Vagina (tissue), 2 donors: ENCODE data around the gene PRM3. TPM values are rescaled to one million over a fixed set of nuclear protein-coding genes. Genes with fewer than 3 reads are reported as not detected.

Source experiments
- DNase-seq, 2 donors: peaks; one replicate each; pipeline ENCODE4 v3.0.0-alpha.2; 2017; ENCODE audit errors: extremely low spot score in 2 of 2
- H3K27ac ChIP-seq: fragments of 200-600 bp; sonication (generic); one replicate; pipeline ENCODE4 v1.5.1; 2019
- H3K27me3 ChIP-seq: fragments of 200-600 bp; sonication (generic); one replicate; pipeline ENCODE4 v1.5.1; 2019
- H3K36me3 ChIP-seq, 2 donors: fragments of 200-600 bp; sonication (generic); one replicate each; pipeline ENCODE4 v1.5.1; 2017 to 2019
- H3K4me1 ChIP-seq: fragments of 200-600 bp; sonication (generic); one replicate; pipeline ENCODE4 v1.5.1; 2019
- H3K4me3 ChIP-seq, 2 donors: fragments of 200-600 bp; sonication (generic); 1 replicate in 1 of 2; 2 replicates in 1 of 2; pipeline ENCODE4 v1.5.1; 2016 to 2019
- H3K9me3 ChIP-seq: fragments of 200-600 bp; sonication (generic); one replicate; pipeline ENCODE4 v1.5.1; 2019
- CTCF ChIP-seq, 3 experiments: fragments of 450-650 bp in 2 of 3; fragments of 200-600 bp in 1 of 3; sonication (generic) in 1 of 3; IDR thresholded peaks; one replicate each; pipeline ENCODE4 v1.5.1; 2017 to 2019; ENCODE audit warnings: antibody characterized with exemption in 3 of 3, mild to moderate bottlenecking in 2 of 3, moderate library complexity in 2 of 3
- POLR2A ChIP-seq, 2 donors: fragments of 450-650 bp; IDR thresholded peaks; one replicate each; pipeline ENCODE4 v1.6.1; 2017; ENCODE audit warnings: antibody characterized with exemption in 2 of 2, mild to moderate bottlenecking in 2 of 2, moderate library complexity in 2 of 2
- POLR2AphosphoS5 ChIP-seq, 2 donors: sonication (generic); formaldehyde crosslinking; IDR thresholded peaks; one replicate each; pipeline ENCODE4 v1.9.0; 2017; ENCODE audit warnings: antibody characterized with exemption in 2 of 2, mild to moderate bottlenecking in 2 of 2, low read depth in 1 of 2; ENCODE audit not compliant: insufficient read depth in 1 of 2
- intact Hi-C: fragments of 100-400 bp; cut with DNase I; formaldehyde crosslinking; loops from one replicate; pipeline ENCODE4 v1.15.1; 2023
- total RNA-seq: library from RNA; depleted of rRNA; stranded (reverse); fragments of >200 nt; gene quantifications from one replicate; pipeline ENCODE4 v1.2.3, GENCODE V29; 2016

Gene PRM3
- total RNA-seq, 1 donor from 2014 or later, result not detected

DNA sequence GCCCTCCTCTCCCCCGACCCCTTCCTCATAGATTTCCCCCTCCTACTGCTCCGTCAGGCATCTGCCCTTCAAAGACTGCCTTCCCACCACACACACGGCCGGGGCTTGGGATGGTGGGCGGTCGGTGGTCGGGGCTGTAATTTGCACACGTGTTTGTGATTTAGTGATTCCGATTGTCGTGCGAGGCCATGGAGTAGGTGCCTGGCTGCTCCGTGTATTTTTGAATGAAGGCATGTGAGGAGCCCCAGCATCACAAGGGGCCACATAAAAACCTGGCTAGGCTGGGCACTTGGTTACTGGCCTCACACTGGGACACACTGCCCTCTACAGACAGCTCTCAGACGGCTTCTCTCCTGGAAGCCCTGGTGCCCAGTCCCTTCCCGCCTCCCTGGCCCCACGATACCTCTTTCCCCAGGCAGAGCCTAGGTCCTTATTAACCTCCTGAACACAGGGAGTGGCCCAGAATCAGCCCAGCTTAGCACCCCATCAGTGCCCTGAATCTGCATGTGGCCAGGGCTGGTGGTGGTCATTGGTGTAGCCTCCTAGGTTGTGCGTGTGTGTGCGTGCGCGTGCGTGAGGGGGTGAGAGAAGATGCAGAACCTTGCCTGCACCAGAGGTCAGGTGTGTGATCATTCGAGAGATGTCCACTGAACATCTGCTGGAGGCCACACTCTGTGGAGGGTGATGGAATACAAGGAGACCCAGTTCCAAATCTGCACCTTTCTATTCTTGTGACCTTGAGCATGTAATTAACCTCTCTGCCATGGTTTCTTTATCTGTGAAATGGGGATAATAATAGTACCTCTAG, 16.1 kb downstream of the PRM3 start:
- Histone ChIP-seq H3K36me3 (no peaks in the 10 kb centered on the region), H3K4me3 (peak overlapping the region; percentile 62 to 97), H3K9me3 (no peaks in the 10 kb centered on the region), H3K27ac (peak overlapping the region; percentile 99), H3K27me3 (no peaks in the 10 kb centered on the region), H3K4me1 (peaks cover 51% of the 10 kb centered on the region)
- TF ChIP-seq CTCF (IDR thresholded peaks at IDR 0.05) (peak; percentile 31 to 69 (median 59)), POLR2AphosphoS5 (IDR thresholded peaks at IDR 0.05; ENCODE audit: insufficient read depth in 1 of 2, low read depth in 1 of 2) (peak; percentile 9 to 17), POLR2A (IDR thresholded peaks at IDR 0.05) (no peak)
- no peak for DNase-seq
- intact Hi-C loops, result loop anchor here (2.0 to 10.0 kb wide), 3 partner anchors 100 to 703 kb away; no protein-coding TSS in a partner anchor

DNA sequence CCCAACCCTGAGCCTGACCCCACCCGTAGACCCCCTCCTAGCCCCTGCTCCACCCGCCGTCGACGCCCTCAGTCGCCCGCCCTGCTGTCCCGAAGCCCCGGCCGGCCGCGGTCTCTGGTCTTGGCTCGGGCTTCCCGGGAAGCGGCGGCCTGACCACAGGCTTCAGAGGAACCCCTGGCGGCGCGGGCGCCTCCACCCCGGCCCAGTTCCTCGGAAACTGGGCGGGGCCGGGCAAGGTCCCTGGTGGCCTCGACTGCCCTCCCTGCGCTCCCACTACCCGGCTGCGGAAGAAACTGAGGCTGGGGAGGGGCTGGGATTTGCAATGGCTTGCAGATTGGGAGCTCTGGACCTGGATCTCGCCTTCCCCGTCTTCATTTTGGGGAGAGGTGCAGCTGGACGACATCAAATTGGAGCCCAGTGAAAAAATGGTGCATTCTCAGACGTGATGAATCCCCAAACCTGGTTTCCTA, 16.7 kb downstream of the PRM3 start:
- intact Hi-C loops, result loop anchor here (2.0 to 10.0 kb wide), 3 partner anchors 101 to 702 kb away; no protein-coding TSS in a partner anchor
- DNase-seq, result no peak

DNA sequence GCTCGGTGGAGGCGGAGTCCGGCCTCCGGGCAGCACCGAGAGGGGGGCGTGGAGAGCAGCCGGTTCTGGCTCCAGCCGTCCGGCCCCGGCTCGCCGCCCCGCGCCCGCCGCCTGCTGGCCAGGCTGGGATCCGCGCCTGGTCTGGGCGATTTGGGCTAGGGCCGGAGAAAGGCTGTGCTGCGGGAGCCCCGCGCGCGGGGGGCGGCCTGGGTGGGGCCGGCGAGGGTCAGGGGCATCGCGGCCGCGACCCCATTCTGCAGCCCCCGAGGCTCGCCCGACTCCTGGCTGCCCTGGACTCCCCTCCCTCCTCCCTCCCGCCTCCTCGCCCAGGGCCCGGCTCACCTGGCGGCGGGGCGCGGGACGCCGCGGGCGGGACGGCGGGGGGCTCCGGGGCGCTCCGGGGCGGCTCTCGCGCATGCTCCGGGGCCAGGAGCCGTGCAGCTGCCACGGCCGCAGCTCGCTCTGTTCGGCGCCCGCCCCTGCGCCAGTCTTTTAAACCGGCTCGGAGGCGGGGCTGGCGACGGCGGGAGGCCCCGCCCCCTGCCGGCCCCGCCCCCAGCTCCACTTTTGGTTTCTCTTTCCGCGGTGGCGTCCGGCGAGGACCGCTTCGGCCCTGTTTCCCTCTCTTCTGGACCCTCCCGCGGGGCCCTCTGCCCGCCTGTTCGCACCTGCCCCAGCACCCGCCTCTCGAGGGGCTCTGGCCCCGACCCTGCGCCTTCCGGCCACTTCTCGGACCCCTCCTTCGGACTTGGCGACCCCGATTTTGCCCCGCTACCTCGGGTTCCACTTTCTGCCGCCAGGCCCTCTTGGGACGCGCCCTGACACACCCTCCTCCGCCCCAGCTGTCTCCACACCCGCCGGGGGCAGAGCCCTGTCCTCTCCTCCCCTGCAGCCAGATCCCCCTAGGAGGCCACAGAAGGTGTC, 17.4 kb downstream of the PRM3 start, which contains the start of gene SOCS1:
Gene SOCS1, minus strand, starts transcription at position 468 of the 924 bp plus-strand sequence. CDS start 726 bp downstream, outside the sequence.
- Histone ChIP-seq H3K4me1 (peaks cover 54% of the 10 kb centered on the region), H3K9me3 (no peaks in the 10 kb centered on the region), H3K36me3 (no peaks in the 10 kb centered on the region), H3K27ac (peak within 1 kb of the TSS; percentile 99), H3K27me3 (no peaks in the 10 kb centered on the region), H3K4me3 (peak within 1 kb of the TSS; percentile 62 to 97)
- TF ChIP-seq CTCF (IDR thresholded peaks at IDR 0.05) (peak; percentile 66 to 97 (median 72)), POLR2A (IDR thresholded peaks at IDR 0.05) (peak; percentile 53 to 98), POLR2AphosphoS5 (IDR thresholded peaks at IDR 0.05; ENCODE audit: insufficient read depth in 1 of 2, low read depth in 1 of 2) (peak; percentile 52 to 94)
- intact Hi-C loops, result loop anchor here (2.0 to 10.0 kb wide), 3 partner anchors 101 to 701 kb away; no protein-coding TSS in a partner anchor
- DNase-seq, result no peak

More for the DNA sequence above, 16.7 kb downstream of the PRM3 start:
- H3K4me1 ChIP-seq, result peaks cover 54% of the 10 kb centered on the region
- peak overlapping the region; percentile 62 to 97 for H3K4me3 ChIP-seq
- no peak for TF ChIP-seq POLR2A (IDR thresholded peaks at IDR 0.05)
- no peak for TF ChIP-seq CTCF (IDR thresholded peaks at IDR 0.05)
- TF ChIP-seq POLR2AphosphoS5 (IDR thresholded peaks at IDR 0.05; ENCODE audit: insufficient read depth in 1 of 2, low read depth in 1 of 2), result no peak
- no peaks in the 10 kb centered on the region for H3K9me3 ChIP-seq
- no peaks in the 10 kb centered on the region for H3K27me3 ChIP-seq
- H3K36me3 ChIP-seq, result no peaks in the 10 kb centered on the region
- peak overlapping the region; percentile 99 for H3K27ac ChIP-seq

DNA sequence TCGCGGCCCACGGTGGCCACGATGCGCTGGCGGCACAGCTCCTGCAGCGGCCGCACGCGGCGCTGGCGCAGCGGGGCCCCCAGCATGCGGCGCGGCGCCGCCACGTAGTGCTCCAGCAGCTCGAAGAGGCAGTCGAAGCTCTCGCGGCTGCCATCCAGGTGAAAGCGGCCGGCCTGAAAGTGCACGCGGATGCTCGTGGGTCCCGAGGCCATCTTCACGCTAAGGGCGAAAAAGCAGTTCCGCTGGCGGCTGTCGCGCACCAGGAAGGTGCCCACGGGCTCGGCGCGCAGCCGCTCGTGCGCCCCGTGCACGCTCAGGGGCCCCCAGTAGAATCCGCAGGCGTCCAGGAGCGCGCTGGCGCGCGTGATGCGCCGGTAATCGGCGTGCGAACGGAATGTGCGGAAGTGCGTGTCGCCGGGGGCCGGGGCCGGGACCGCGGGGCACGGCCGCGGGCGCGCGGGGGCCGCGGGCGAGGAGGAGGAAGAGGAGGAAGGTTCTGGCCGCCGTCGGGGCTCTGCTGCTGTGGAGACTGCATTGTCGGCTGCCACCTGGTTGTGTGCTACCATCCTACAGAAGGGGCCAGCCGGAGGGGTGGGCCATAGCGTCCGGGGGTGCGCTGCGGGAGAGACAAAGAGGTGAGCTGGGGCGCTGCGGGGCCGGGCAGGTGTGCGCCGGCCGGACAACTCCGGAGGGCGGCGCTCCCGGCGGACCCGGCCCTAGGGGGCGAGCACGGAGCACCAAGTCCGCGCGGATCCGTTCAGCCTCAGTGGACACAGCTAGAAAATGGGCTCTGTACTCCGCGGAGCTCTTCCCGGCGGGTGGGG, 18.3 kb downstream of the PRM3 start:
- intact Hi-C loops, result loop anchor here (5.0 to 10.0 kb wide), 2 partner anchors 102 to 700 kb away; no protein-coding TSS in a partner anchor
- H3K9me3 ChIP-seq, result no peaks in the 10 kb centered on the region
- peaks cover 54% of the 10 kb centered on the region for H3K4me1 ChIP-seq
- no peak for DNase-seq
- peak overlapping the region; percentile 99 for H3K27ac ChIP-seq
- H3K4me3 ChIP-seq, result peak overlapping the region; percentile 62 to 97
- no peaks in the 10 kb centered on the region for H3K27me3 ChIP-seq
- TF ChIP-seq CTCF (IDR thresholded peaks at IDR 0.05), result no peak
- TF ChIP-seq POLR2A (IDR thresholded peaks at IDR 0.05), result no peak
- no peak for TF ChIP-seq POLR2AphosphoS5 (IDR thresholded peaks at IDR 0.05; ENCODE audit: insufficient read depth in 1 of 2, low read depth in 1 of 2)
- H3K36me3 ChIP-seq, result no peaks in the 10 kb centered on the region
